A673 (cell line): ENCODE results near the gene ASIC2. TPM values are rescaled to one million over a fixed set of nuclear protein-coding genes. Genes with fewer than 3 reads are reported as not detected.
A peak's percentile ranks its signal among the peaks of the same experiment; 100 is the strongest.

Experiments
- BruUV-seq: library from RNA; stranded (reverse); fragments of 400-500 nt; replicated peaks from 2 replicates; lab custom pipeline; 2021; lab: Mats Ljungman, UMichigan
- CTCF ChIA-PET: fragments of 300-600 bp; sonication (Branson Sonifier 250); formaldehyde crosslinking; loops from one replicate; lab custom pipeline; 2022; ENCODE audit warnings: antibody characterized with exemption; lab: Charles Lee
- POLR2A ChIA-PET: fragments of 300-600 bp; sonication (Branson Sonifier 250); formaldehyde crosslinking; loops from one replicate; lab custom pipeline; 2022; ENCODE audit warnings: antibody characterized with exemption; ENCODE audit not compliant: low non-redundant PET; lab: Charles Lee
- DNase-seq: peaks from one replicate; pipeline ENCODE4 v3.0.0-alpha.2; 2015; ENCODE audit warnings: low spot score
- H3K27ac ChIP-seq: fragments of 200-600 bp; sonication (generic); 2 replicates; pipeline ENCODE4 v1.5.1; 2016; ENCODE audit warnings: mixed run types, low read depth, mild to moderate bottlenecking, mixed read lengths, antibody characterized with exemption, low read length; ENCODE audit not compliant: poor library complexity, severe bottlenecking
- H3K27me3 ChIP-seq: fragments of 200-600 bp; sonication (generic); replicated peaks from 2 replicates; pipeline ENCODE4 v1.6.1; 2017; ENCODE audit warnings: mixed run types, low read depth, mild to moderate bottlenecking, mixed read lengths, antibody characterized with exemption, low read length; ENCODE audit not compliant: insufficient read depth, poor library complexity
- H3K36me3 ChIP-seq: fragments of 200-600 bp; sonication (generic); 2 replicates; pipeline ENCODE4 v1.6.1; 2016; ENCODE audit warnings: mixed run types, mild to moderate bottlenecking, mixed read lengths, antibody characterized with exemption, low read length; ENCODE audit not compliant: insufficient read depth, poor library complexity, severe bottlenecking
- H3K4me1 ChIP-seq: fragments of 200-600 bp; sonication (generic); 2 replicates; pipeline ENCODE4 v1.6.1; 2017; ENCODE audit warnings: mixed run types, mild to moderate bottlenecking, mixed read lengths, antibody characterized with exemption, low read length; ENCODE audit not compliant: insufficient read depth, poor library complexity, severe bottlenecking
- H3K4me3 ChIP-seq: fragments of 200-600 bp; sonication (generic); 2 replicates; pipeline ENCODE4 v1.5.1; 2016; ENCODE audit warnings: low read depth, mixed run types, mild to moderate bottlenecking, mixed read lengths, low read length; ENCODE audit not compliant: poor library complexity, severe bottlenecking
- H3K9me3 ChIP-seq: fragments of 200-600 bp; sonication (generic); 2 replicates; pipeline ENCODE4 v1.6.1; 2016; ENCODE audit warnings: mixed run types, low read depth, mild to moderate bottlenecking, mixed read lengths, antibody characterized with exemption, low read length; ENCODE audit not compliant: poor library complexity, severe bottlenecking
- CTCF ChIP-seq: fragments of 300-800, 200-600 bp; sonication (generic); conservative IDR thresholded peaks from 2 replicates; pipeline ENCODE4 v1.5.1; 2017; ENCODE audit warnings: low read depth, mild to moderate bottlenecking, antibody characterized with exemption, low read length, moderate library complexity, mixed read lengths
- EZH2 ChIP-seq: fragments of 200-600 bp; sonication (generic); IDR thresholded peaks from 2 replicates; pipeline ENCODE4 v1.6.1; 2017; ENCODE audit warnings: borderline replicate concordance, low read depth, mild to moderate bottlenecking, mixed read lengths, antibody characterized with exemption, low read length; ENCODE audit not compliant: poor library complexity, severe bottlenecking
- intact Hi-C: fragments of 100-400 bp; cut with micrococcal nuclease; formaldehyde crosslinking; loops from one replicate; pipeline ENCODE4 v1.10.0; 2022; ENCODE audit not compliant: unreplicated experiment
- total RNA-seq: library from RNA; stranded (reverse); gene quantifications from 2 replicates; pipeline ENCODE4 v1.2.3, GENCODE V29; 2021

ASIC2 gene
- total RNA-seq, 1 experiment from 2014 or later, result 8.6 TPM

- Histone ChIP-seq H3K27ac (no peak overlapping the region), H3K27me3 (no peaks in the 10 kb centered on the region), H3K4me3 (no peak overlapping the region), H3K36me3 (no peaks in the 10 kb centered on the region), H3K4me1 (no peaks in the 10 kb centered on the region), H3K9me3 (no peaks in the 10 kb centered on the region)
- no peak for TF ChIP-seq EZH2
- ChIA-PET POLR2A (no interaction called here), CTCF (no interaction called here)
- no TSS peak for BruUV-seq
- DNase-seq, result peak; percentile 18
- intact Hi-C loops, result no loop called here
Observed at GRCh38 chr17:33328129-33328528, 35.0 kb upstream of the ASIC2 start.

- Histone ChIP-seq H3K9me3 (no peaks in the 10 kb centered on the region), H3K36me3 (no peaks in the 10 kb centered on the region), H3K27me3 (no peaks in the 10 kb centered on the region), H3K27ac (no peak overlapping the region), H3K4me3 (no peak overlapping the region), H3K4me1 (no peaks in the 10 kb centered on the region)
- ChIA-PET CTCF (no interaction called here), POLR2A (no interaction called here)
- no peak for DNase-seq
- intact Hi-C loops, result no loop called here
- BruUV-seq, result no TSS peak
- TF ChIP-seq CTCF, result no peak
Observed at GRCh38 chr17:33324736-33325135, 31.6 kb upstream of the ASIC2 start.

- Histone ChIP-seq H3K27me3 (no peaks in the 10 kb centered on the region), H3K4me3 (no peak overlapping the region), H3K9me3 (no peaks in the 10 kb centered on the region), H3K36me3 (no peaks in the 10 kb centered on the region), H3K4me1 (no peaks in the 10 kb centered on the region), H3K27ac (no peak overlapping the region)
- TF ChIP-seq CTCF (no peak), EZH2 (no peak)
- intact Hi-C loops, result no loop called here
- ChIA-PET POLR2A (no interaction called here), CTCF (no interaction called here)
- no TSS peak for BruUV-seq
- DNase-seq, result no peak
Observed at GRCh38 chr17:33322063-33322462, 29.0 kb upstream of the ASIC2 start.

- H3K9me3 ChIP-seq, result no peaks in the 10 kb centered on the region
- DNase-seq, result no peak
- no peak overlapping the region for H3K4me3 ChIP-seq
- no peaks in the 10 kb centered on the region for H3K4me1 ChIP-seq
- BruUV-seq, result no TSS peak
- H3K36me3 ChIP-seq, result no peaks in the 10 kb centered on the region
- no peak overlapping the region for H3K27ac ChIP-seq
- ChIA-PET CTCF (no interaction called here), POLR2A (interaction anchor here (0.6 kb wide), 1 partner anchor 28 kb away, joined by 4 read pairs; no protein-coding TSS in a partner anchor)
- no peak for TF ChIP-seq CTCF
- no peak for TF ChIP-seq EZH2
- intact Hi-C loops, result no loop called here
- no peaks in the 10 kb centered on the region for H3K27me3 ChIP-seq
Observed at GRCh38 chr17:33318241-33318640, 25.1 kb upstream of the ASIC2 start.
